Measurements from ENCODE around the gene MRAP2.

- TF ChIP-seq CTCF (IDR thresholded peaks at IDR 0.05) (no peak), POLR2A (IDR thresholded peaks at IDR 0.05) (no peak)
These were observed 15.7 kb upstream of the MRAP2 start for GRCh38 chr6:84017709-84018452.

Data from uterus (tissue), 2 donors.